GM10266 (cell line): Measurements from ENCODE around the gene MYBPH.
A peak's percentile ranks its signal among the peaks of the same experiment; 100 is the strongest.

Source experiments
- DNase-seq: peaks from one replicate; pipeline ENCODE4 v3.0.0; 2012; ENCODE audit errors: extremely low spot score
- TF ChIP-seq, protein P1 (sequence below): IDR thresholded peaks from 2 replicates; pipeline ENCODE4 v1.5.1; 2012; ENCODE audit warnings: mild to moderate bottlenecking, low read depth; ENCODE audit not compliant: control insufficient read depth, insufficient read depth; ENCODE audit errors: missing control alignments

MYBPH gene

DNA sequence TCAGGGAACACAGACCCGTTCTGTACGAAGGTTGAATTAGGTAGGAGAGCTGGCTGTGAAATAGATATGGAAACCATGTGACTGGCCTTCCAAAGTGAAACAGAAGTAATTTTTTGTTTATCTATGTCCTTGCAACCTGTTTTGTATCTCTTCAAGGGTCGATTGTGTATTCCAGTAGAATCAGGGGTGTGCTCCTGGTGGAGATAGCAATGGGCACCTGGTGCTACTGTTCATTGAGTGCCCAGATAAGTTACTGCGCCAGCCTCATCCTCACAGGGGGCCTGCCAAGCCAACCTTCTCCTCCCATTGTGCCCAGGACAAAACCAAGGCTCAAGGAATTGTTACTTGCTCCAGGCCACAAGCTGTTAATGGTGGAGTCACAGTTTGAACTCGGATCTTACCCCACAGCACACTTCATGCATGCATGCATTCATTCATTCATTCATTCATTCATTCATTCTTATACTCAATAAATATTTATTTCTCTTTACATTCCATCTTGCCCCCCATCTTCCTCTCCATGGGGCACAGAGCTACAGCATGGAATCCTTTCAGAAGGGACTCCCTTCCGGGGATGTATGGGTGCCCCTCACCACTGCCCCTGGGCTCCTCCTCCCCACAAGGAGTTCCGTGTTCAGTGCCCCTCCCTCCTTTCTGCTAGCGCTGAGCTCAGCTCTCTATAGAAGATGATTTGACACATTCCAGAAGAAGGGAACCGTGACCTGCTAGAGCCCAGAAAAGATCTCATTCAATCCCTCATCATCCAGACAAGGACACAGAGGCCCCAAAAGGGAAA is 24.1 kb downstream of the MYBPH start:
- TF ChIP-seq, protein P1, sequence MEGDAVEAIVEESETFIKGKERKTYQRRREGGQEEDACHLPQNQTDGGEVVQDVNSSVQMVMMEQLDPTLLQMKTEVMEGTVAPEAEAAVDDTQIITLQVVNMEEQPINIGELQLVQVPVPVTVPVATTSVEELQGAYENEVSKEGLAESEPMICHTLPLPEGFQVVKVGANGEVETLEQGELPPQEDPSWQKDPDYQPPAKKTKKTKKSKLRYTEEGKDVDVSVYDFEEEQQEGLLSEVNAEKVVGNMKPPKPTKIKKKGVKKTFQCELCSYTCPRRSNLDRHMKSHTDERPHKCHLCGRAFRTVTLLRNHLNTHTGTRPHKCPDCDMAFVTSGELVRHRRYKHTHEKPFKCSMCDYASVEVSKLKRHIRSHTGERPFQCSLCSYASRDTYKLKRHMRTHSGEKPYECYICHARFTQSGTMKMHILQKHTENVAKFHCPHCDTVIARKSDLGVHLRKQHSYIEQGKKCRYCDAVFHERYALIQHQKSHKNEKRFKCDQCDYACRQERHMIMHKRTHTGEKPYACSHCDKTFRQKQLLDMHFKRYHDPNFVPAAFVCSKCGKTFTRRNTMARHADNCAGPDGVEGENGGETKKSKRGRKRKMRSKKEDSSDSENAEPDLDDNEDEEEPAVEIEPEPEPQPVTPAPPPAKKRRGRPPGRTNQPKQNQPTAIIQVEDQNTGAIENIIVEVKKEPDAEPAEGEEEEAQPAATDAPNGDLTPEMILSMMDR: no peak

DNA sequence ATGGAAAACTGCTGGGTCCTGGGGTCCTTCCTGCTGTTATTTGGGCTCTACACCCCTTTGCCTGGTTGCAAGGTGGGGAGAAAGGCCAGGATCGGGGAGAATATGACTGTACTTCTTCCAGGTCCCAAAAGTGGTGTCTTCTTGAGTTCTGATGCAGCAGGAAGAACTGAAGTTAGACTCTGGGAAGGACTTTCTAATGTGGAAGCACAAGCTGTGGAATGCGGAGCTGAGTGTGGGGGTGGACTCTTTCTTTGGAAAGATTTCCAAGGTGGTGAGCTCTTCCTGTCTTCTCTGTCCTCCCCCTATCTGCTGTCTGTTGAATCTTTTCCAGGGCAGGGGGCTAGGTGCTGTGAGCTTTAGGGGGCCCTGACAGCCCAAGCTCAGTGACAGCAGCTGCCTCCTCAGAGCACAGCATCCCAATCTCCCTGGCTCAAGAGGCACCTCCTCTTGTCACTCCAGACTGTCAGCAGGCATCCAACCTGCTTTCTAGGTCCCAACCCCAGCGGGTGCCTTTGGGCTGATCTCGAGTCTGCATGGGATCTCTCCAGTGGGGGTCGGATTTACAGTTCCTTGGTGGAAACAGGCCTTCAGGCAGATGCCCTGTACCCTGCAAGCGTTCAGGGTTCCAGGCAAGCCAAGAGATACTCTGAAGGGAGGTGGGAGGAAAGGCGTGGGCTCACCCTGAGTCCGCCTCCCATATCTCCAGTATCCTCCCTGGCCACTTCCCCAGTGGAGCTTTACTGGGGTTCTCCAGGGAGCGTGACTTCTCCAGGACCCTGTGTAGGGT is 24.9 kb downstream of the MYBPH start:
- TF ChIP-seq, protein P1: no peak
- no peak for DNase-seq

More for the DNA sequence above, 24.1 kb downstream of the MYBPH start:
- DNase-seq: no peak

DNA sequence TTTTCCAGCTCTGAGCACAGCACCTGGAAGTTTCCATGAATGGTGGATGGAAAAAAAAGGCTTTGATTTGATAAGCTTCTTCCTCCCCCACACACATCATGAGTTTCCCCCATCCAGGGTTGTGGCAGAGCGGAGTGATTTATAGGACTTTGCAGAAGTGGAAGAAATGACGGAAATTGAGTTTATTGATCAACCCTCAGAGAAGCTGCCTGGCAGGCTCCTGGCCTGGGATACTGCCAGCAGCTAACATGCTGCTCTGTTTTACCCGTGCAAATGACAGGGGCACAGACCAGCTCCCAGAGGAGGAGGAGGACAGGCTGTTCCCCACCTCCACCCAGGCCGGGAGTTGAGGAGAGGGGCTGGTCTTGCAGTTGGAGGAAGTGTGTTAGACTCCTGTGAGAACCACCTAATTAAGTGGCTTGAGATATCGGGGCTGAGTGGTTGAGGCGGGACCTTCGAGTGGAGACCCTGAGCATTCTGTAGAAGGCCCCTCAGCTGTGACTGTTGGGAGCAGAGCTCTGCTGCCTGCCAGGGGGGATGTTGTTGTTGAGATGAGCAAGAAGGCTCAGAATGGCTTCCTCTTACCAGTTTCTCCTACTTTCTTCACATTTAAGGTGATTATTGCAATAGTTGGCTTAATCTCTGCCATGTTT is 26.3 kb downstream of the MYBPH start:
- DNase-seq: no peak
- TF ChIP-seq, protein P1: no peak

DNA sequence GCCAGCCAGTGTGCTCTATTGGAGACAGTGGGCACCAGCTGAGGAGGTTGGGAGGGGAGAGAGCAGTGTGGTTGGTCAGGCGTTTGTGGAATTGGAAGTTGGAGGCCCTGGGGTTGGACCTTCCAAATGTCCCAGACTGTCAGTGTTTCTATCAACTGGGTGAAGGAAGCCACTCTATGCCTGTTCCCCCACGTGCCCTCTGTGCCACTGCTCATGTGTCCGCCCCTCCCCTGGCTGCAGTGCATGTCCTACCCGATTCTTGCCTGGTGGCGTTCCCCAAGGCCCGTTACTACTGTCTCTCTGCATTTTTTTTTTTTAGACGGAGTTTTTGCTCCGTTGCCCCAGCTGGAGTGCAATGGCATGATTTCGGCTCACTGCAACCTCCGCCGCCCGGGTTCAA is 27.0 kb downstream of the MYBPH start:
- no peak for DNase-seq
- TF ChIP-seq, protein P1: no peak

DNA sequence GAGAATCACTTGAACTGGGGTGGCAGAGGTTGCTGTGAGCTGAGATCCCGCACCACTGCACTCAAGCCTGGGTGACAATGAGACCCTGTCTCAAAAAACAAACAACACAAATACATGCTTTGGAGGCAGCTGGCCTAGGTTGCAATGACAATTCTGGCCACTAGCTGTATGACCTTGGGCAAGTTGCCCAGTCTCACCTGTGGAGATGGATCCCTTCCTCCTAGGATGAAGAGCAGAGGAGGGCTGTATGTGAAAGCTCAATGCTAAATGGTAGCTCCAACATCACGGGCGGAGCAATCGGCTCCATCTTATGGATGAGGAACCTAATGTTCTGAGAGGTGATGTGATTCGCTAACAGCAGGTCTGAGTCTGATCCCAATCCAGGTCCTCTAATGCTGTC is 27.5 kb downstream of the MYBPH start:
- TF ChIP-seq, protein P1: peak; percentile 19
- DNase-seq: no peak

DNA sequence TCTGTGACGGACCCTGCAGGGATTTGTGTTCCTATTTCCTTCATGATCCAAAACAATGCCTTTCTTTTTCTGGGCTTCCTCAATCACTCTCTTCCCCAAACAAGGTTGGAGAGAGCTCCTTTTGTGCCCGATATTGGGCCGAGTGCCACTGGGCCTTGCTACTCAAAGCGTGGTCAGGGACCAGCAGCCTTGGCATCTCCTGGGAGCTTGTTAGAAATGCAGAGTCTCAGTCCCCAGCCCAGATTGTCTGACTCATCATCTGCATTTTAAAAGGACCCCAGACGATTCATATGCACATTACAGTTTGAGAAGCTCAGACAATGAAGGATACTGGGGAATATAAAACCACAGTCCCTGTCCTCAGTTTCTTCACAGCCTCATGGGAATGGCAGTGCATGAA is 28.2 kb downstream of the MYBPH start:
- no peak for DNase-seq
- TF ChIP-seq, protein P1: no peak
